GM03348 (cell line): ENCODE data around the gene WDFY4.

Experiments used
- DNase-seq: peaks from one replicate; pipeline ENCODE4 v3.0.0; 2012; ENCODE audit warnings: low spot score

The WDFY4 gene

GRCh38 chr10:48690791-48691660 lies 6.4 kb downstream of the WDFY4 start:
- DNase-seq, result no peak

DNA sequence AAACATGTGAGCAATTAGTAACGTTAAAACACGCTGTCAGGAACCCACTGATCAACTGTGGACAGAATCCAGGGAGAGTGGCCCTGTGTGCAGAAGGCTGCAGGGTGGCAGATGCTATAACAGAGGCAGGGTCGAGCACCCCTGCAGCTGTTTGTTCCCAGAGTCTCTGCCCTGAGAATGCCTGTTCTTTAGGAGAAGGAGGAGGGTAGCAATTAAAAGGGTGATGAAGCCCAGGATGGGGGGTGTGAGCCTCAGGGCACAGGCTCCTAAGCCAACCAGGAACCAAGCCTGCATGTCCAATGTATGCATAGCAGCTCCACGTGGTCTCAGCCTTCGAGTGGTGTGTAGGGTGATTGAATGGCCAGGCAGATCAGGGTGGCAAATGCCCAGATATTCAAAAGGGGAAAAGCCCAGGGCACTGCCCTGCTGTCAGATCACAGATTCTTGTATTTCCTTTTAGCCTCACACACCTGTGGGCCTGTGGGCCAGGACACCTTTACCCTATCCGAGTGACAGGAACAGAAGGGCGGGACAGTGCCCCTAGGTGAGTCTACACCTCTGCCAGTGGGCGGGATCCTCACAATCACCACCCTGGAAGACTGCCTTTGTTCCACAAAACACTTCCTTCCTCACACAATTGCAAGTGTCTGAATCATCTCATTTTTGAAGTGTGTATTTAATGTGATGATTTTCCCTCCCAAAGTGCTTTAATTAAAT lies 7.3 kb downstream of the WDFY4 start:
- DNase-seq, result no peak

GRCh38 chr10:48692748-48693147 lies 8.1 kb downstream of the WDFY4 start:
- no peak for DNase-seq

DNA sequence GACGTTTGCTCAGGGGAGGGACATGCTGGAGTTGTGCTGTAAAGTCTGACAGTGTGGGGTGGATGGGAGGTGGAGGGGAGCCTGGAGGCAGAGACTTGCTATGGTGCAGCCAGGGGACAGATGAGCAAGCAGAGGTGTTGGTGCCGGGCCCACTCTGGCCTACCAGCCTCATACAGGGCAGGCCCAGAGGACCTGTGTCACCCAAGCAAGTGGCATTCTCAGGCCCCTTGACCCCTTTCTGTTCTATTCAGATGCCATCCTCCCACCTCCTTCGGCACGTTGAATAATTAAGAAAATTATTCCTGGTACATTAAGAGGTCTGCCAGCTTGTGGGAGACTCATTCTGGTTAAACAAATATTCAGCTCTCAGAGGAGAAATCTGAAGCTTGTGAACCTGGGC lies 8.5 kb downstream of the WDFY4 start:
- DNase-seq, result no peak

DNA sequence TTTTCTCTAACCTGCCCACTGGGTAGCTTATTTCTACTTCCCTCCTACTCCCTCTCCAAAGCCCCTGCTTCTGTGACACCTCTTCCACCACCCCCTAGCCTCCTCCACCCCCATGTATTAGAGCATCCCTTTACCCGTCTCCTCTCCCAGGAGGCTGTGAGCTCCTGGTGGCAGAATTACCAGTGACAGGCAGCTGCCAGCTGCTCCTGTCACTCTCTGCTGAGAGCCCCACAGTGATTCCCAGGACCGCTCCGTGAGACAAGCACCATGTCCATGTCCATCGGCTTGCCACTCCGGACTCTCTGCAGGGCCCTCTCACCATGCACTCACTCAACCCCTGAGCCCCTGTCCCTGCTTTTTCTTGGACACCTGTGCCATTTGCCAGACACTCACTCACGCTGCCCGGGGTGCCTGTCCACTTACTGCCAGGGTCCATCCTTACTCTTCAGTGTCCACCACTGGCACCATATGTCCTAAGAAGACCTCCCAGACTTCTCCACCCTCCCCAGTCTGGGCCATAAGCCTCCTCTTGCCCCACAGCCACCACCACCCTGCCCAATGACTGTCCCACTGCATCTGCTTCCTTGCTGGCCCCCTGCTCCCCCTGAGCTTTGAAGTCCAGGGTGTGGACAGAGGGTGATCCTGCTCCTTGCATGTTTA lies 9.8 kb downstream of the WDFY4 start:
- DNase-seq, result no peak

DNA sequence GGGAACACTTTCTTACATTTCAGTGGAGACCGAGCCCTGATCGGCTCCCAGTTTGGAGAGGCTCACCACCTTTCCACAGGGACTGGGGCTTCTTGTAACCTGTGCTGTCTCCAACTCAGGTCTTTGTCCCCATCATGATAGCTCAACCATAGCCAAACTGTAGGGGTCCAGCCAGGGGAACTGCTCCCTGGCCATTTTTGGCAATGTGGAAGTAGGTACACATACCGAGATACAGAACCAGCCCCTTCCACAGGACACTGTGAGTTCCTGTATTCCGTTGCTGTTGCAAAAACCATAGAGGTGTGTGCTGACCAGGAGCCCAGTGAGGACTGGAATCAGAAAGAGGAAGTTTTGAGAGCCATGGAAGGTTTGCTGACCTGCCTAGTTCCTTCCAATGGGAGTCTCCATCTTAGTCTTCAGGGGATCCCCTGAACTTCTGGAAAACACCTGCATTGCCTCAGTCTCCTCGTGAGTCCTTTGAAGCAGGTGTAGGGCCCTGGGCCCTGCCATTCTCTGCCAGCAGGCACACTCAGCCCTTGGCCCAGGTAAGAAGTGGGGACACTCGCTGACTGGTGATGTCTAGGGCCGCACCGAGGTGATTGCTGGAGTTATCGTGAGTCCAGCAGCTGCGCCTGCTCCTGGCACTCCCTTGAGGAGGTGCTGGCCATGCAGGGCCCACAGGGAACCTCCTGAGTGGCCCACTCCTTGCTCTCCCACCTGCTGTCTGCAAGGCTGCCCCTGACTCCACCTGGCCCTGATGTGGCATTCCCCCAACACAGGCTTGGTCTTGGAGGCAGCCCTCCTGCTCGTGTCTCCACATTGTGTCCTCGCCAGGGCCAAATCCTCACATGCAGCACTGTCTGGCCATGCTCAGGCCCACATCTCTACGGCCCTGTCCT lies 11.2 kb downstream of the WDFY4 start:
- no peak for DNase-seq

- no peak for DNase-seq
Observed at GRCh38 chr10:48696535-48696873, 11.8 kb downstream of the WDFY4 start.

DNA sequence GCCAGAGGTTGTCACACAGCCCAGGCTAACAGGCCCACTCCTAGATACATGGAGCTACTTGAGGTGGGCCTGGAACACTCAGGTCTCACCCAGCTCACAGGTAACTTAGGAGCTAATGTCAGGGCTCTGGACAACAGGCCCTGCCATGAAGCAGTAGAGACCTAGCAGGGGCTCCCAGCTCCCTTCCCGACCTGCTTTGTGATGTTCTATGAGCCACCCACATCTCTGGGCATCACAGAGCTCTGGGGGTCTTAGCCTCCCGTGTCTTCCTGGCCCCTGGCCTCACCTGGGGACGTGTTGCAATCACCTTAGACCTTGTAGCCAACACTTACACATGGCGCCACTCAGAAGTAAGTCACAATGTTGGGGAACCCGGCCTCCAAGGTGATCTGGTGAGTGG lies 12.4 kb downstream of the WDFY4 start:
- DNase-seq, result no peak

DNA sequence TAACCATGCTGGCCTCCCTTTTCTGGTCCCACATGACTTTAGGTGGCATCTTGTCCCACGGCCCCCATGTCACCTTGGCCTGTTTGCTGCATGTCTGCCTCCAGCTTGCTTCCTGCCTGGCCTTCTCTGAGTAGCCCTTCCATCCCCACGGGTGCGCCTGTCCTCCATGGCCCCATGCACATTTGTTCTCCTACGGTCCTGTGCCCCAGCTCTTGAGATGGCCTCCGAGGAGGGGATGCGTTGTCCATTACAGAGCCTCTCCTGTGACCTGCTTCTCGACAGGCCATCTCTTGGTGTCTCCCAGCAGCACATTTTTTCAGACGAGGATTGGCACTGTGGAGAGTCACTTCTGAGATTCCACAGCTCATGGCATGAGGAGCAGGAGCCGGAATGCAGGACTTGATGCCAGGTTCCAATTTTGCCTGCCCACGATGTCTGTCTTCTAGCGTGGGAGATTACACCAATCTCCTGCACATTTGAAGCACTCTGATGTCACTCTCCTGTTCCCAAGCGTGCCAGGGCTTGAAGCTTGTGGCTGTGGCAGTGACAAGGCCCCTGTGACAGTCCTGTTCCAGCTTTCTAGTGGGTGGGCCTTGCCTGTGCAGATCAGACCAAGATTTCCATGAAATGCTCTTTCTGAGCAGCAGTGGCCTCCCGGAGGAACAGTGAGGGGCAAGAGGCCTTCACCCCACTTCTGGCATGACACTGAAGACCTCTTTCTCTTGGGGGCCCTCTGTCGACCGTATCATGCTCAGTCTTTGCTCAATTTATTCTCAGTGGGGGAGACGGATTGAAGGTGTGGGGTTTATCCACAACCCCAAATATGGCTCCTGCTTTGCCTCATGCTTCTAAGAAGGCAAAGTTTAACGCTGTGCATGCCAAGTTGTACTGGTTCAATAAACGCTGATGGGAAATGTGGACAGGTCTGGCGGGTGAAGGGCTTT lies 13.4 kb downstream of the WDFY4 start:
- DNase-seq, result no peak

GRCh38 chr10:48699011-48699627 lies 14.4 kb downstream of the WDFY4 start:
- no peak for DNase-seq

DNA sequence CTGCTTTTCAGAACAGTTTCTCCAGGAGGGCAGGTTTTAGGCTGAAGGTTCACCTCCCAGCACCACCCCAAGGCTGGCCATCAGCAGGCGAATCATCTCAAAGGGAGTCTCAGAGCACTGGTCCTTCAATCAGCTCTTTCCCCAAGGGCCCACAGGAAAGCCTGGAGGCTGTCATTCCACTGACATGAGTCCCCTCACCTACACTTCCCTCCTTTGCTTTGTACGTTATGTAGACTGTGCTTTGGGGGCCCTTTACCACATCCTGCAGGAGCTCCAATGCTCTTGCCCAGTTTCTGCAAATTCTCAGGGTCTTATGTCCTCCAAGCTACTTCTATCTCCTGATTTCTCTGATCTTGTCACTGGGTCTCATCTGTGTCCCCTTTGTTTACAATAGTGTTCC lies 15.4 kb downstream of the WDFY4 start:
- no peak for DNase-seq

DNA sequence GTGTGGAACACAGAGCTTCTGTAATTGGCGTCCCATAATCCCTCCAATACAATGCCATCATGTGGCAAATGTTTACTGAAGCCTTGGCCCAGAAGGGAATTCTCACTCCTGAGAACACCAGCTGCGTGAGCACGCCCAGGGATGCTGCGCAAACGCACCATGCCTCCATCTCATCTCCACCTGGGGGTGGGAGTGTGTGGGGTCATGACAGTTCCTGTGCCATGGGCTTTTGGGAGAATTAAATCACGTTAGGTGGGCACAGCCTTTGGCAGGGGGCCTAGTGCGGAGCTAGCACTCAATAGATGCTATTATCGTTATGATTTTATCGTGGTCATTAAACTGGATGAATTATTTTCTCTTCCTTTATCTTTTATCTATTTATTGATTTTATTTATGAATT lies 15.8 kb downstream of the WDFY4 start:
- DNase-seq, result no peak

DNA sequence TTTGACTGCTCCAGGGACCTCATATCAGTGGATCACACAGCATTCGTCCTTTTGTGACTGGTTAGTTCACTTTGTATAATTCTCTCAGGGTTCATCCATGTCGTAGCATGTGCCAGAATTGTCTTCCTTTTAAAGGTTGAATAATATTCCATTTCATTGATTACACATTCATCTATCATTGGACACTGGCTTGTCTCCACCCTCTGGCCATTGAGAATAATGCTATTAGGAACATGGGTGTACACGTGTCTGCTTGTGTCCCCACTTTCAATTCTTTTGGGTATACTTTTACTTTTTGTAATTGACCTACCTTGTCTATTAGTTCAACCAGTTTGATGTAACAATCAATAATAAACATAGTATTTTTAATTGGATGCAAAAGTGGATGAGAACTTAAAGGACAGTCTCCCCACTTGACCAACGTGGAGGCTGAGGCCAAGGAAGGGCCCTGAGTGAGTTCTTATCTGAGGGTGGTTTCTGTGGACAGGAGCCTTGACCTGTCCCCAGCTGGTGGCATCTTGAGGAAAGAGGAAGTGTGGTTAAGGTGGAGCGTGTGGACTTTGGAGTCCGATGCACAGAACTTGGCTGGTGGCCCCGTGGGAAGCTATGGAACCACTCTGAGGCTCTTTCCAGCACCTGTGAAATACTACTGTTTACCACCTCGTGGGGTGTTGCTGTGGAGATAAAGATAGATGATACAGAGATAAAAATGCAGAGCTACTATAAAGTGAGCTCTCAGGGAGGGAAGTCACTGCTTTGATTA lies 16.6 kb downstream of the WDFY4 start:
- DNase-seq, result no peak

GRCh38 chr10:48701941-48702340 lies 17.3 kb downstream of the WDFY4 start:
- DNase-seq, result no peak

DNA sequence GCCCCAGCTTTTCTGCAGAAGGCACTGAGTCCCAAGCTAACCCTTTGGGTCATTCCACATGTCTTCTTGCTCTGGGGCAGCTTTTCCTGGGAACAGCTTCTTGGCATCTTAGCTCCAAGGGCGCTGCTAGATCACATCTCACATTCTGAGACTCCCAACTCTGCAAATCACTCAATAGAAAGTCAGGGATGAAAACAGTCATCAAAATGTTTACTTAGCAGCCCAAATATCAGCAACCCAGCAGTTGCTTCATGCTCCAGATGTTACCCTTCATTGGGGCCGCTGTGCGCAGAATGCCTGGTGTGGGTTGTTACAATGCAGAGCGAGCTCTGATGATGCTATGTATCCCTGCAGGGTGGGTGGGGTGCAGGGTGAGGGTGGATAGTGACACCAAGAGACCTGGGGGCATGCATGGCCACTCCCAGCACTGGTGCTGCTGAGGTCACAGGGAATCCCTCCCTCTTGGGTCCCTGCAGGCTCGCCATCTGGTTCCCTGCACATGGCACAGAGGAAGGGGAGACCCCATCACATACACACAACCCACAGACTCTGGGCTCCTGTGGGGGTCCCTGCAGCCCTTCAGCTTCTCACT lies 19.0 kb downstream of the WDFY4 start:
- no peak for DNase-seq

- no peak for DNase-seq
Observed at GRCh38 chr10:48704156-48704555, 19.5 kb downstream of the WDFY4 start.

- no peak for DNase-seq
Observed at GRCh38 chr10:48705401-48705938, 20.8 kb downstream of the WDFY4 start.

GRCh38 chr10:48707472-48707871 lies 22.8 kb downstream of the WDFY4 start:
- DNase-seq, result no peak

- no peak for DNase-seq
Observed at GRCh38 chr10:48708144-48708543, 23.5 kb downstream of the WDFY4 start.
